Fibroblast of lung (primary cell): ENCODE data around the gene VSIG10L.

Source experiments
- EZH2 ChIP-seq: IDR thresholded peaks from 2 replicates; pipeline ENCODE4 v1.5.1; 2012; ENCODE audit warnings: low read length, control low read depth, mild to moderate bottlenecking; ENCODE audit errors: missing control alignments
- TF ChIP-seq, protein P1 (sequence below), 2 donors: IDR thresholded peaks in 1 of 2; conservative IDR thresholded peaks in 1 of 2; 1 replicate in 1 of 2; 2 replicates in 1 of 2; pipeline ENCODE4 v1.5.1; 2011 to 2012; ENCODE audit warnings: low read length in 2 of 2, control low read depth in 1 of 2, inconsistent platforms in 1 of 2, low read depth in 1 of 2, mild to moderate bottlenecking in 1 of 2

DNA sequence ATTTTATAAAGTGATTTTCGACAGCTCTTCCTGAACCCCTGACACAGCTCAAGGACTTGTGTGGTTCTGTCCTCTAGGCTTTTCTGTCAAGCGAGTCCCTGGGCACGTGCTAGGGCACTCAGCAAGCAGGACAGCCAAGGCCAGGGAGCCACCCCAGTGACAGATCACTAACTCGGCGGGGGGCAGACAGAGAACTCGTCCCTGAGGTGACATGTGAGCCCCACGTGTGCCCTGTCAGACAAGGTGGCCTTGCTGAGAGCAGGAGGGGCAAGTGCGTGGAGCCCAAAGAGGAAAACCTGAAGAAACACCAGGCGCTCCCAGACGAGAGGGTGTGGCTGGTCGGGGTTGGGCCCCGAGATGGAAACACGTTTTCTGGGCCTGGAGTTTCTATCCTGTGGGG lies 19.3 kb upstream of the VSIG10L start:
- TF ChIP-seq, protein P1, sequence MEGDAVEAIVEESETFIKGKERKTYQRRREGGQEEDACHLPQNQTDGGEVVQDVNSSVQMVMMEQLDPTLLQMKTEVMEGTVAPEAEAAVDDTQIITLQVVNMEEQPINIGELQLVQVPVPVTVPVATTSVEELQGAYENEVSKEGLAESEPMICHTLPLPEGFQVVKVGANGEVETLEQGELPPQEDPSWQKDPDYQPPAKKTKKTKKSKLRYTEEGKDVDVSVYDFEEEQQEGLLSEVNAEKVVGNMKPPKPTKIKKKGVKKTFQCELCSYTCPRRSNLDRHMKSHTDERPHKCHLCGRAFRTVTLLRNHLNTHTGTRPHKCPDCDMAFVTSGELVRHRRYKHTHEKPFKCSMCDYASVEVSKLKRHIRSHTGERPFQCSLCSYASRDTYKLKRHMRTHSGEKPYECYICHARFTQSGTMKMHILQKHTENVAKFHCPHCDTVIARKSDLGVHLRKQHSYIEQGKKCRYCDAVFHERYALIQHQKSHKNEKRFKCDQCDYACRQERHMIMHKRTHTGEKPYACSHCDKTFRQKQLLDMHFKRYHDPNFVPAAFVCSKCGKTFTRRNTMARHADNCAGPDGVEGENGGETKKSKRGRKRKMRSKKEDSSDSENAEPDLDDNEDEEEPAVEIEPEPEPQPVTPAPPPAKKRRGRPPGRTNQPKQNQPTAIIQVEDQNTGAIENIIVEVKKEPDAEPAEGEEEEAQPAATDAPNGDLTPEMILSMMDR (conservative IDR thresholded peaks at IDR 0.05 in 1 of 2, IDR thresholded peaks at IDR 0.05 in 1 of 2; ENCODE audit: low read depth in 1 of 2, low read length in 2 of 2), result no peak
- no peak for TF ChIP-seq EZH2
